HFF-Myc (cell line): Measurements from ENCODE around the gene SLC8A3.

Source experiments
- DNase-seq: peaks from one replicate; pipeline ENCODE4 v3.0.0-alpha.2; 2011; ENCODE audit warnings: low read depth; ENCODE audit errors: extremely low read depth
- H3K4me3 ChIP-seq: replicated peaks from 2 replicates; pipeline ENCODE4 v1.5.1; 2011; ENCODE audit warnings: low read depth, mild to moderate bottlenecking, control low read depth, low read length
- CTCF ChIP-seq: IDR thresholded peaks from 2 replicates; pipeline ENCODE4 v1.5.1; 2012; ENCODE audit warnings: mild to moderate bottlenecking, low read depth, low read length, control low read depth; ENCODE audit errors: missing control alignments

Gene SLC8A3

GRCh38 chr14:70188322-70188658, 461 bp downstream of the SLC8A3 start:
- peak overlapping the region; percentile 32 for H3K4me3 ChIP-seq
- no peak for DNase-seq
- TF ChIP-seq CTCF: no peak

GRCh38 chr14:70186900-70187451, 1.8 kb downstream of the SLC8A3 start:
- DNase-seq: no peak
- peak overlapping the region; percentile 32 for H3K4me3 ChIP-seq
- TF ChIP-seq CTCF: no peak

- DNase-seq: no peak
- no peak overlapping the region for H3K4me3 ChIP-seq
- no peak for TF ChIP-seq CTCF
Observed at GRCh38 chr14:70183991-70184390, 4.8 kb downstream of the SLC8A3 start.

GRCh38 chr14:70181276-70181675, 7.5 kb downstream of the SLC8A3 start:
- DNase-seq: no peak
- H3K4me3 ChIP-seq: no peak overlapping the region
- TF ChIP-seq CTCF: no peak

- no peak overlapping the region for H3K4me3 ChIP-seq
- DNase-seq: no peak
- no peak for TF ChIP-seq CTCF
Observed at GRCh38 chr14:70180718-70181117, 8.0 kb downstream of the SLC8A3 start.

GRCh38 chr14:70177081-70177800, 11.5 kb downstream of the SLC8A3 start:
- no peak for DNase-seq
- TF ChIP-seq CTCF: no peak
- H3K4me3 ChIP-seq: no peak overlapping the region

GRCh38 chr14:70173569-70173968, 15.2 kb downstream of the SLC8A3 start:
- no peak for DNase-seq
- no peak for TF ChIP-seq CTCF
- H3K4me3 ChIP-seq: no peak overlapping the region
